Ovary (tissue), 3 donors: Measurements from ENCODE around the gene DNAJC27.

Source experiments
- EP300 ChIP-seq: sonication (generic); formaldehyde crosslinking; IDR thresholded peaks from one replicate; pipeline ENCODE4 v1.6.1; 2017; ENCODE audit warnings: antibody characterized with exemption
- POLR2A ChIP-seq: fragments of 450-650 bp; IDR thresholded peaks from one replicate; pipeline ENCODE4 v1.6.1; 2017; ENCODE audit warnings: antibody characterized with exemption, mild to moderate bottlenecking, moderate library complexity
- TF ChIP-seq, protein P1 (sequence below), 3 donors: fragments of 450-650 bp in 2 of 3; fragments of 200-600 bp in 1 of 3; IDR thresholded peaks; one replicate each; pipeline versions ENCODE4 v1.5.1 to v1.8.0; 2016 to 2022; ENCODE audit warnings: antibody characterized with exemption in 3 of 3, mild to moderate bottlenecking in 1 of 3
- donor health status: DM: no; HTN: no; CAD: no.

DNA sequence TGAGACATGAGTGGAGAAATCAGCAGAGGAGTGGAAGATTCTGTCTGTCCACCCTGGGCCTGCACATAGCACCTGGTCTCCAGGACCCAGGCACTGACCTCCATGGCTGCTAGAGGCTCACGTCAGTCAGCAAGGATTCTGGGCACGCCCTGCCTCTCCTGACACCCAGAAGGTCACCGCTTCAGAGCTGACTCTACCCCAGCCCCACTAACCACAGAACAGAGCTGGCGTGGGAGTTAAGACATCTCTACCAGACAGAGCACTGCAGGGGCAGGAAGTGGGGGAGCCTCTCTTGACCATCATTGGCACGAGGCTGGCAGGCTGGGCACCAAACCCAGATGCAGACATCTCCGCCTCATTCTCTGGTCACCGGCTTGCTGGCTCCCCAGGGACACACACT lies 54.7 kb downstream of the DNAJC27 start:
- TF ChIP-seq, protein P1, sequence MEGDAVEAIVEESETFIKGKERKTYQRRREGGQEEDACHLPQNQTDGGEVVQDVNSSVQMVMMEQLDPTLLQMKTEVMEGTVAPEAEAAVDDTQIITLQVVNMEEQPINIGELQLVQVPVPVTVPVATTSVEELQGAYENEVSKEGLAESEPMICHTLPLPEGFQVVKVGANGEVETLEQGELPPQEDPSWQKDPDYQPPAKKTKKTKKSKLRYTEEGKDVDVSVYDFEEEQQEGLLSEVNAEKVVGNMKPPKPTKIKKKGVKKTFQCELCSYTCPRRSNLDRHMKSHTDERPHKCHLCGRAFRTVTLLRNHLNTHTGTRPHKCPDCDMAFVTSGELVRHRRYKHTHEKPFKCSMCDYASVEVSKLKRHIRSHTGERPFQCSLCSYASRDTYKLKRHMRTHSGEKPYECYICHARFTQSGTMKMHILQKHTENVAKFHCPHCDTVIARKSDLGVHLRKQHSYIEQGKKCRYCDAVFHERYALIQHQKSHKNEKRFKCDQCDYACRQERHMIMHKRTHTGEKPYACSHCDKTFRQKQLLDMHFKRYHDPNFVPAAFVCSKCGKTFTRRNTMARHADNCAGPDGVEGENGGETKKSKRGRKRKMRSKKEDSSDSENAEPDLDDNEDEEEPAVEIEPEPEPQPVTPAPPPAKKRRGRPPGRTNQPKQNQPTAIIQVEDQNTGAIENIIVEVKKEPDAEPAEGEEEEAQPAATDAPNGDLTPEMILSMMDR (IDR thresholded peaks at IDR 0.05) = no peak
- no peak for TF ChIP-seq POLR2A
- TF ChIP-seq EP300 = no peak
